Measurements from ENCODE around the gene NODAL. TPM values are rescaled to one million over a fixed set of nuclear protein-coding genes. Genes with fewer than 3 reads are reported as not detected.

NODAL gene
- total RNA-seq, 4 donors from 2014 or later = not detected

DNA sequence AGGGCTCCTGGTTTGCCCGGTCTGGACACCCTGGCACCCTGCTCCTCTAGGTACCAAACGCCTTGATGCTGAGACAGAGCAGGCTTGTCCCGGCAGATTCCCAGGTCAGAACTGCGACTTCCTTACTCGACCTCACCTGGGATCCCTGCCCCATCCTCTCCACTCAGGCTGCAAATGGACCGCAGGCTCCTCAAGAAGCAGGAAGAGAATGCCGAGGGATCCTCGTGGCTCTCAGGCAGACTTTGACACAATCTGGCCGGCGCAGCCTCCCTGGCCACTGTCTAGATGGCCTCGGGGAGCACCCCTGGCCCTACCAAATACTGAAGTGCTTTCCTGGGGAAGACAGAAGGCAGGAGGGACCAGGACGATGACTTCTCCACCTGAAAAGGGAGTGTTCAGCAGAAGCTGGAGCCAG, 421 bp upstream of the NODAL start:
- peaks cover 12 to 38% (median 23%) of the 10 kb centered on the region in 4 donors for H3K4me1 ChIP-seq
- H3K27ac ChIP-seq = no peak overlapping the region
- H3K27me3 ChIP-seq = peaks cover 44% of the 10 kb centered on the region
- 17 to 59% methylated on average over 1 to 6 of the region's 12 CpGs for WGBS, 2 donors (ENCODE audit: low coverage in 1 of 2)
- no peak overlapping the region for H3K4me3 ChIP-seq
- in situ Hi-C loops (cut with MboI; ENCODE audit: low pct_ligation_motif_present in 1 of 4, low pct_unique_long_range_greater_than_20kb in 1 of 4, low sequenced_read_pairs in 3 of 4) (no loop called here), intact Hi-C loops (cut with DNase I; ENCODE audit: low total_unique reads) (no loop called here)
- no peaks in the 10 kb centered on the region for H3K9me3 ChIP-seq
- DNase-seq = no peak
- TF ChIP-seq EP300 (IDR thresholded peaks at IDR 0.05; ENCODE audit: low read depth) (no peak), POLR2A (IDR thresholded peaks at IDR 0.05) (no peak), POLR2AphosphoS5 (IDR thresholded peaks at IDR 0.05) (no peak)
- TF ChIP-seq, protein P1, sequence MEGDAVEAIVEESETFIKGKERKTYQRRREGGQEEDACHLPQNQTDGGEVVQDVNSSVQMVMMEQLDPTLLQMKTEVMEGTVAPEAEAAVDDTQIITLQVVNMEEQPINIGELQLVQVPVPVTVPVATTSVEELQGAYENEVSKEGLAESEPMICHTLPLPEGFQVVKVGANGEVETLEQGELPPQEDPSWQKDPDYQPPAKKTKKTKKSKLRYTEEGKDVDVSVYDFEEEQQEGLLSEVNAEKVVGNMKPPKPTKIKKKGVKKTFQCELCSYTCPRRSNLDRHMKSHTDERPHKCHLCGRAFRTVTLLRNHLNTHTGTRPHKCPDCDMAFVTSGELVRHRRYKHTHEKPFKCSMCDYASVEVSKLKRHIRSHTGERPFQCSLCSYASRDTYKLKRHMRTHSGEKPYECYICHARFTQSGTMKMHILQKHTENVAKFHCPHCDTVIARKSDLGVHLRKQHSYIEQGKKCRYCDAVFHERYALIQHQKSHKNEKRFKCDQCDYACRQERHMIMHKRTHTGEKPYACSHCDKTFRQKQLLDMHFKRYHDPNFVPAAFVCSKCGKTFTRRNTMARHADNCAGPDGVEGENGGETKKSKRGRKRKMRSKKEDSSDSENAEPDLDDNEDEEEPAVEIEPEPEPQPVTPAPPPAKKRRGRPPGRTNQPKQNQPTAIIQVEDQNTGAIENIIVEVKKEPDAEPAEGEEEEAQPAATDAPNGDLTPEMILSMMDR (IDR thresholded peaks at IDR 0.05) = no peak
- H3K36me3 ChIP-seq = no peaks in the 10 kb centered on the region

DNA sequence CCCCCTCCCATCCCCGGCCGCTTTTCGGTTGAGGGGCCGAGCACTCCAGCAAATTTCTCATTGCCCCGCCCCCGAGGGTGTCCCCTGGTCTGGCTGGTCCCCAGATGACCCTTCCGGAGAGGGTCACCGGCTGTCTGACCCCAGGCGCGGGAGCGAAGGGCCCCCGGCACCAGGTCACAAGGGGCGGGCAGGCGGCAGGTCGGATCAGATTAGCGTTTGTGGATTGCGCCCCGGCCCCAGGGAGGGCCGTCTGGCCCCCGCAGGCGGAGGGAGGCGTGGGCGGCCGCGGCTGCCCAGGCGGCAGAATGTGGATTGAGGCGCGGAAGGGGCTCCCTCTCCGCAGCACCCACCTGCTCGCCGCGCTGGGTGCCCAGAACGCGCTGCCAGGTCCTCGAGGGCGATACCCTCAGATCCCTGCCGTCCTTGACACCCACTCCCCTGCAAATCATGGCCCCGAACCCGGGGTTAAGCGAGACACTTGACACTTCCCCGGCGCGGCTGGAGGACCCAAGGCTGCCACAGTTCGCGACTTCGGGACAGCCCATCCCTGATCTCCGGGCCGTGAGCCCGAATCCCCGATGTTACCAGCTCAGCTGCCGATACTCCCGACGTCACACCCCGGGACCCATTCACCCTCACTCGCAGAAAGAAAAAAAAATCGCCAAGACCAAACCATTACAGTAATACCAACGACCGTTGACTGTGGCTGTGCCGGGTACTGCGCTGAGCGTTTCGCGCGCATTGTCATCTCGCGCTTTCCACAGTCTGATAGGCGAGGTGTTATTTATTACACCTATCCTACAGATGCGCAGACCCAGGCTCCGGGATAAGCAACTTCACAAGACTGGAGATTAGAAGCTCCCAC, 953 bp downstream of the NODAL start:
- in situ Hi-C loops (cut with MboI; ENCODE audit: low pct_ligation_motif_present in 1 of 4, low pct_unique_long_range_greater_than_20kb in 1 of 4, low sequenced_read_pairs in 3 of 4) = no loop called here
- TF ChIP-seq, protein P1 (IDR thresholded peaks at IDR 0.05) = peak in 1 of 5 experiments; percentile 37
- TF ChIP-seq EP300 (IDR thresholded peaks at IDR 0.05; ENCODE audit: low read depth) = no peak
- Histone ChIP-seq H3K27me3 (peaks cover 44% of the 10 kb centered on the region), H3K27ac (no peak overlapping the region), H3K9me3 (no peaks in the 10 kb centered on the region), H3K4me1 (peaks cover 3 to 32% (median 20%) of the 10 kb centered on the region in 4 donors), H3K4me3 (peak overlapping the region in 1 of 4 donors; percentile 19), H3K36me3 (no peaks in the 10 kb centered on the region)
- 8% methylated on average over 66 of the region's 69 CpGs; no CpG with 5 or more reads in 1 of the 2 donors for WGBS, 2 donors (ENCODE audit: low coverage in 1 of 2)
- no peak for DNase-seq
- intact Hi-C loops (cut with DNase I; ENCODE audit: low total_unique reads) = no loop called here

DNA sequence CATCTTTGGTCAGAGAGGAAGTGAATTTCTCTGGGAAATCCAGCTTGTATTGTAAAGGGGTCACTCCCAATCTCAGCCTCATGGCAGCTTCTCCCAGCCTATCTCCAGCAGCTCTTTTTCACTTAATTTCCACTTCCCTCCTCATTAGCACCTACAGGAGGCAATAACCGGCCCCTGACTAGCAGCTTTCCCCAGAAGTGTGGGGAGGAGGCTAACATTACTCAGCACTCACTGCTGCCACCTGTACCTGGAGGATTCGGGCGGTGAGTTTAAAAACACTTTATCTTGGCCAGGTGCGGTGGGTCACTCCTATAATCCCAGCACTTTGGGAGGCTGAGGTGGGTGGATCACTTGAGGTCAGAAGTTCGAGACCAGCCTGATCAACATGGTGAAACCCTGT, 3.8 kb downstream of the NODAL start:
- Histone ChIP-seq H3K27me3 (peaks cover 43% of the 10 kb centered on the region), H3K36me3 (no peaks in the 10 kb centered on the region), H3K4me1 (peaks cover 3 to 27% (median 20%) of the 10 kb centered on the region in 4 donors), H3K9me3 (no peaks in the 10 kb centered on the region), H3K4me3 (no peak overlapping the region), H3K27ac (no peak overlapping the region)
- TF ChIP-seq POLR2A (IDR thresholded peaks at IDR 0.05) (no peak), EP300 (IDR thresholded peaks at IDR 0.05; ENCODE audit: low read depth) (no peak), POLR2AphosphoS5 (IDR thresholded peaks at IDR 0.05) (no peak)
- TF ChIP-seq, protein P1 (IDR thresholded peaks at IDR 0.05) = no peak
- in situ Hi-C loops (cut with MboI; ENCODE audit: low pct_ligation_motif_present in 1 of 4, low pct_unique_long_range_greater_than_20kb in 1 of 4, low sequenced_read_pairs in 3 of 4) (no loop called here), intact Hi-C loops (cut with DNase I; ENCODE audit: low total_unique reads) (no loop called here)
- WGBS, 2 donors (ENCODE audit: low coverage in 1 of 2) = 43 to 80% methylated on average over 1 to 5 of the region's 5 CpGs
- DNase-seq = no peak

DNA sequence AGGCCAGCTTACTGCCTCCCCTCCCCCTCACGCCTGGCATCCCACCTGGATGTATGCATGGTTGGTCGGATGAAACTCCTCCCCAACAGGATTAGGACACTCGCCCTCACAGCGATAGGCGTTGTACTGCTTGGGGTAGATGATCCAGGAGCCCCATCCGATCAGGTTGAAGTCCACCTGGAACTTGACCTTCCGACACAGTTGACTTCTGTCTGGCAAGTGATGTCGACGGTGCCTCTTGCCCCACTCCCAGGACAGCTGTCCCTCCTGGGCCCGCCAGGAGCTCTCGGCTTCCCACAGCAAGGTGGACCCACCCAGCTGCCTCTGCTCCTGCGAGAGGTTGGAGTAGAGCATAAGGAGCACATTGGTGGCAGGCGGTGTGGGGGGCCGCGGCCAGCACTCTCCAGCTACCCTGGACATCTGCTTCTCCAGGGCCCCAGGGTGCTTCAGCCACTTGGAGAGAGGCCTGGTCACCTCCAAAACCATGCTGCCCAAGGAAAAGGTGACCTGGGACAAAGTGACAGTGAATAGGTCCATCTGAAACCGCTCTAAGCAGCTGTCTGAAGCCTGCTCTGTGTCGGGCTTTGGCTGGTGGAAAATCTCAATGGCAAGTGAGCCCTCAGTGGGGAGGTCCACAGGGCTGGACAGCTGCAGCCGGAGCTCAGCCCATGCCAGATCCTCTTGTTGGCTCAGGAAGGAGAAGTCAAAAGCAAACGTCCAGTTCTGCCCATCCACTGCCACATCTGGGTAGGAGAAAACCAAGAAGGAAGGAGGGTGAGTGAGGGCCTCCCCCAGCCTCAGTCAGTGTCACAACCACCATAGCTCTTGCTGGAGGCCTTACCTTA, 6.0 kb downstream of the NODAL start:
- no peak for TF ChIP-seq POLR2AphosphoS5 (IDR thresholded peaks at IDR 0.05)
- no peak for TF ChIP-seq EP300 (IDR thresholded peaks at IDR 0.05; ENCODE audit: low read depth)
- no peak for TF ChIP-seq POLR2A (IDR thresholded peaks at IDR 0.05)
- TF ChIP-seq, protein P1 (IDR thresholded peaks at IDR 0.05) = no peak
- no peak for DNase-seq
- Histone ChIP-seq H3K27me3 (peaks cover 21% of the 10 kb centered on the region), H3K9me3 (no peaks in the 10 kb centered on the region), H3K4me1 (peaks cover 4 to 28% (median 13%) of the 10 kb centered on the region in 4 donors), H3K4me3 (no peak overlapping the region), H3K36me3 (no peaks in the 10 kb centered on the region), H3K27ac (no peak overlapping the region)
- 91% methylated on average over 18 of the region's 19 CpGs; no CpG with 5 or more reads in 1 of the 2 donors for WGBS, 2 donors (ENCODE audit: low coverage in 1 of 2)
- intact Hi-C loops (cut with DNase I; ENCODE audit: low total_unique reads) (no loop called here), in situ Hi-C loops (cut with MboI; ENCODE audit: low pct_ligation_motif_present in 1 of 4, low pct_unique_long_range_greater_than_20kb in 1 of 4, low sequenced_read_pairs in 3 of 4) (no loop called here)
